Nephron progenitor cell (in vitro differentiated cells): ENCODE data around the gene UNC93B1.

Source experiments
- DNase-seq: peaks from one replicate; pipeline ENCODE4 v3.0.0; 2021
- H3K27ac Mint-ChIP-seq: 2 replicates; pipeline ENCODE4 v1.8.0; 2021; ENCODE audit warnings: mild to moderate bottlenecking, moderate library complexity, mixed read lengths
- H3K27me3 Mint-ChIP-seq: 2 replicates; pipeline ENCODE4 v1.8.0; 2021; ENCODE audit warnings: mild to moderate bottlenecking, low read depth, mixed read lengths; ENCODE audit not compliant: poor library complexity
- H3K36me3 Mint-ChIP-seq: 2 replicates; pipeline ENCODE4 v1.8.0; 2021; ENCODE audit warnings: low read depth, mixed read lengths
- H3K4me1 Mint-ChIP-seq: 2 replicates; pipeline ENCODE4 v1.8.0; 2021; ENCODE audit warnings: mixed read lengths
- H3K4me3 Mint-ChIP-seq: 2 replicates; pipeline ENCODE4 v1.8.0; 2021; ENCODE audit warnings: mild to moderate bottlenecking, moderate library complexity, mixed read lengths
- H3K9me3 Mint-ChIP-seq: 2 replicates; pipeline ENCODE4 v1.8.0; 2021; ENCODE audit warnings: mild to moderate bottlenecking, moderate library complexity, mixed read lengths
- CTCF ChIP-seq: fragments of 200-600 bp; sonication (generic); IDR thresholded peaks from 2 replicates; pipeline ENCODE4 v1.5.0; 2021; ENCODE audit warnings: antibody characterized with exemption

The UNC93B1 gene

GRCh38 chr11:68036717-68037239 lies 32.9 kb upstream of the UNC93B1 start:
- TF ChIP-seq CTCF, result no peak
- H3K27ac Mint-ChIP-seq, result peak overlapping the region; percentile 84
- no peaks in the 10 kb centered on the region for H3K9me3 Mint-ChIP-seq

GRCh38 chr11:68036141-68036716 lies 32.3 kb upstream of the UNC93B1 start:
- DNase-seq, result no peak
- Mint-ChIP-seq H3K9me3 (no peaks in the 10 kb centered on the region), H3K27ac (peak overlapping the region; percentile 84), H3K4me1 (peaks cover 19% of the 10 kb centered on the region), H3K4me3 (no peak overlapping the region), H3K27me3 (no peaks in the 10 kb centered on the region), H3K36me3 (peaks cover 10% of the 10 kb centered on the region)
- TF ChIP-seq CTCF, result no peak

More at GRCh38 chr11:68036717-68037239, 32.9 kb upstream of the UNC93B1 start:
- Mint-ChIP-seq H3K27me3 (no peaks in the 10 kb centered on the region), H3K36me3 (peaks cover 6% of the 10 kb centered on the region), H3K4me1 (peaks cover 17% of the 10 kb centered on the region), H3K4me3 (no peak overlapping the region)
- no peak for DNase-seq

GRCh38 chr11:68035266-68035876 lies 31.5 kb upstream of the UNC93B1 start:
- peaks cover 10% of the 10 kb centered on the region for H3K36me3 Mint-ChIP-seq
- no peak for DNase-seq

GRCh38 chr11:68033708-68034045 lies 29.8 kb upstream of the UNC93B1 start:
- Mint-ChIP-seq H3K4me3 (no peak overlapping the region), H3K36me3 (peaks cover 20% of the 10 kb centered on the region), H3K4me1 (peaks cover 34% of the 10 kb centered on the region), H3K27ac (no peak overlapping the region), H3K9me3 (peaks cover 4% of the 10 kb centered on the region), H3K27me3 (peaks cover 3% of the 10 kb centered on the region)
- DNase-seq, result no peak
- no peak for TF ChIP-seq CTCF

More at GRCh38 chr11:68035266-68035876, 31.5 kb upstream of the UNC93B1 start:
- Mint-ChIP-seq H3K4me3 (no peak overlapping the region), H3K27me3 (no peaks in the 10 kb centered on the region), H3K27ac (no peak overlapping the region), H3K9me3 (peaks cover under 1% of the 10 kb centered on the region), H3K4me1 (peaks cover 24% of the 10 kb centered on the region)
- no peak for TF ChIP-seq CTCF

- H3K27me3 Mint-ChIP-seq, result peaks cover 3% of the 10 kb centered on the region
Measured at GRCh38 chr11:68032997-68033707, 29.3 kb upstream of the UNC93B1 start.

More at GRCh38 chr11:68032997-68033707, 29.3 kb upstream of the UNC93B1 start:
- Mint-ChIP-seq H3K9me3 (peaks cover 4% of the 10 kb centered on the region), H3K36me3 (peaks cover 20% of the 10 kb centered on the region), H3K27ac (no peak overlapping the region), H3K4me1 (peaks cover 36% of the 10 kb centered on the region), H3K4me3 (no peak overlapping the region)
- no peak for DNase-seq
- no peak for TF ChIP-seq CTCF
